Epithelial cell of proximal tubule (primary cell): Measurements from ENCODE around the gene NECTIN1. TPM values are rescaled to one million over a fixed set of nuclear protein-coding genes. Genes with fewer than 3 reads are reported as not detected.

Experiments
- DNase-seq: peaks from one replicate; pipeline ENCODE4 v3.0.0-alpha.2; 2011; ENCODE audit warnings: low read depth
- H3K4me3 ChIP-seq: 2 replicates; pipeline ENCODE4 v1.5.1; 2011; ENCODE audit warnings: low read depth, mild to moderate bottlenecking, low read length
- total RNA-seq: library from RNA; depleted of rRNA; stranded (reverse); fragments of >200 nt; gene quantifications from 2 replicates; pipeline ENCODE4 v1.2.3, GENCODE V29; 2015
- TF ChIP-seq, protein P1 (sequence below): conservative IDR thresholded peaks from 2 replicates; pipeline ENCODE4 v1.5.1; 2012; ENCODE audit warnings: low read depth, mild to moderate bottlenecking, low read length

The NECTIN1 gene
- total RNA-seq, 1 donor from 2014 or later: 4.7 TPM

- TF ChIP-seq, protein P1, sequence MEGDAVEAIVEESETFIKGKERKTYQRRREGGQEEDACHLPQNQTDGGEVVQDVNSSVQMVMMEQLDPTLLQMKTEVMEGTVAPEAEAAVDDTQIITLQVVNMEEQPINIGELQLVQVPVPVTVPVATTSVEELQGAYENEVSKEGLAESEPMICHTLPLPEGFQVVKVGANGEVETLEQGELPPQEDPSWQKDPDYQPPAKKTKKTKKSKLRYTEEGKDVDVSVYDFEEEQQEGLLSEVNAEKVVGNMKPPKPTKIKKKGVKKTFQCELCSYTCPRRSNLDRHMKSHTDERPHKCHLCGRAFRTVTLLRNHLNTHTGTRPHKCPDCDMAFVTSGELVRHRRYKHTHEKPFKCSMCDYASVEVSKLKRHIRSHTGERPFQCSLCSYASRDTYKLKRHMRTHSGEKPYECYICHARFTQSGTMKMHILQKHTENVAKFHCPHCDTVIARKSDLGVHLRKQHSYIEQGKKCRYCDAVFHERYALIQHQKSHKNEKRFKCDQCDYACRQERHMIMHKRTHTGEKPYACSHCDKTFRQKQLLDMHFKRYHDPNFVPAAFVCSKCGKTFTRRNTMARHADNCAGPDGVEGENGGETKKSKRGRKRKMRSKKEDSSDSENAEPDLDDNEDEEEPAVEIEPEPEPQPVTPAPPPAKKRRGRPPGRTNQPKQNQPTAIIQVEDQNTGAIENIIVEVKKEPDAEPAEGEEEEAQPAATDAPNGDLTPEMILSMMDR: no peak
- DNase-seq: no peak
- no peak overlapping the region for H3K4me3 ChIP-seq
Measured at GRCh38 chr11:119755356-119756071, 26.5 kb upstream of the NECTIN1 start.

DNA sequence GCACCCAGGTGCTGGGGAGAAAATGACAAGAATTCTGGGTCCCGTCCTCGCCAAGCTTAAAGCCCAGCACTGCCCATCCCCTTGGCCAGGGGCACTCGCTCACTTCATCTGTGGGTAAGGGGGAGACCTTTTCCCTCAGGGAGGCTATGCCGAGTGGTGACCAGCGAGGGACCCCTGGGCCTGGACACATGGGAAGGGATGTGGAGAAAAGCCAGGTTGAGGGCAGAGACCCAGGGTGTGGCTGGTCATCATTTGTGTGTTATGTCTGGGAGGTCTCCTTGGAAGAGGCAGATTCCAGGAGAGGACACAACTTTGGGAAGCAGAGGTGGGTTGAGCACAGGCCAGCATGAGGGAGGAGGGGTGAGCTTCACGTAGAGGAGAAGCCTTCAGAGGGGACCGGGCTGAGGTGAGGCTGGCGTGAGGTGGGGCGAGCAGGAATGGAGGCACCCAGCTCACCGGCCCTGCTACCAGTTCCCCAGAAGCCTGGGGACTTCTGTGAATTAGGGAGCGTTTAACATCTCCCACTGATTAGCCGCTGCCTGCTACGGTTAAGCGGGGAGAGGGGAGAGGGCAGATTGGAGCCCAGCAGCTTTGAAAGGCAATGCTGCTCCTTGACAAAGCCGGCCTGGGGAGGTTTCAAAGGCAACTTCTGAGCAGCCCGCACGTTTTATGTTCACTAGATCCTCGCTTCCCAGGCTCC lies 25.8 kb upstream of the NECTIN1 start:
- TF ChIP-seq, protein P1: no peak
- H3K4me3 ChIP-seq: no peak overlapping the region
- no peak for DNase-seq

- DNase-seq: no peak
- no peak overlapping the region for H3K4me3 ChIP-seq
- TF ChIP-seq, protein P1: no peak
Measured at GRCh38 chr11:119754199-119754598, 25.2 kb upstream of the NECTIN1 start.

- DNase-seq: no peak
- TF ChIP-seq, protein P1: no peak
- H3K4me3 ChIP-seq: no peak overlapping the region
Measured at GRCh38 chr11:119752946-119753345, 23.9 kb upstream of the NECTIN1 start.

GRCh38 chr11:119752345-119752871 lies 23.4 kb upstream of the NECTIN1 start:
- TF ChIP-seq, protein P1: no peak
- no peak for DNase-seq
- no peak overlapping the region for H3K4me3 ChIP-seq

- TF ChIP-seq, protein P1: no peak
- DNase-seq: no peak
- H3K4me3 ChIP-seq: no peak overlapping the region
Measured at GRCh38 chr11:119750056-119750455, 21.1 kb upstream of the NECTIN1 start.
